G401 (cell line): ENCODE data around the gene OCRL. TPM values are rescaled to one million over a fixed set of nuclear protein-coding genes. Genes with fewer than 3 reads are reported as not detected.
"Not testable (repeated sequence)": the region's sequence is repeated elsewhere in the genome, so short reads cannot be mapped to it uniquely, and the experiment has no call there.

ENCODE experiments used
- DNase-seq: peaks from one replicate; pipeline ENCODE4 v3.0.0-alpha.2; 2015; ENCODE audit warnings: low spot score
- in situ Hi-C: cut with HindIII; loops from 2 replicates; pipeline ENCODE4 v1.10.0; 2016; ENCODE audit warnings: low sequenced_read_pairs, mixed read lengths
- total RNA-seq: library from RNA; depleted of rRNA; stranded (reverse); fragments of >200 nt; shearing (Covaris generic); gene quantifications from 2 replicates; pipeline ENCODE4 v1.2.3, GENCODE V29; 2014

The OCRL gene
- total RNA-seq, 1 experiment from 2014 or later = 35.0 TPM

GRCh38 chrX:129530410-129530809 is 9.6 kb upstream of the OCRL start:
- in situ Hi-C loops = no loop called here
- no peak for DNase-seq

DNA sequence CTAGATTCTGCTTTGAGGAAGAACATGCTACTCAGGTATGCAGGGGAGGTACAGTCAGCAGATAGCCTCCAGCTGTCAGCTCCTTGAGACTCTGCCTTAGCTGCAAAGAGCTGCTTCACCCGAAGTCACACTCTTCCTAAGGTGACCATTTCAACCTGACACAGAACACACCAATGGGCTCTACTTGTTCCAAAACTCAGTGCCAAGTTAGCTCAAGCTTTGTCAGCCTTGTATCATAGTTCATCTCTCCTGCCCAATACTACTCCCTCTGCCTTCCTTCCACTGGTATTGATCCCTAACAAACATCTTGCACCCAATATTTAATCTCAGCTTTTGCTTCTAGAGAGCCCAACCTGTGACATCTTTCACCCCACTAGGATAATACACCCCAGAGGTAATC is 8.9 kb upstream of the OCRL start:
- in situ Hi-C loops = no loop called here
- DNase-seq = no peak

DNA sequence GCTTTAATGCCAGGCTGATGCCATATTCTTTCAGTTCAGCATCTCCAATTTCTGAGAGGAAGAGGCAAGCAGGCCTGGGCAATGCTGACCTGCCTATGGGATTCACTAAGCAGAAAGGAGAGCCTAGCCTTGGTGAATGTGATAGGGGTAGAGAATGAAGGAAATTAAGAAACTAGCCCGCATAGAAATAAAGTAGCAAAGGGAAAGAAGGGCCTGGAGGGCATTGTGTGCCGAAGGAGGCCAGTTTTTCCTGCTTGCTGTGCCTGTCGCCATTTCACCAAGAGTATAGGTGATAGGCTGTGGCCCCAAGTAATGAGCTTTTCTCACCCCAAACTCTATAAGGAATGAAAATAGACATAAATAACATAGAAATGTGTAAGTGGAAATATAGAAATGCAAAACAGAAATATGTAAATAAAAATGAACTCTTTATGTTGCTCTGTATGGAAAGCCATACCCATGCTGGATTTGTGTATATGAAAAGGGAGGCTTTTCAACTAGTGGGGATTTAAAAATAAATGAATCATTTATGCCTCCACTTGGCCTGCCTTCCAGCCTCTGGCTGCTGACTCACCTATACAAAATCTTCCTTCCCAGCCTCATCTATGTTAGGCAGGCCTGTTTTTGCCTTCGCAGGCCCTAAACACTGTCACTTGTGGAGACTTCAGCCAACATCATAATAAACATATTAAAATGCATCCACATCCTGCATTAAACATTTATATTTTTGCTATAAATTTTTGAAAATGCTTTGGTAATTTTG is 5.1 kb upstream of the OCRL start:
- in situ Hi-C loops = no loop called here
- no peak for DNase-seq

DNA sequence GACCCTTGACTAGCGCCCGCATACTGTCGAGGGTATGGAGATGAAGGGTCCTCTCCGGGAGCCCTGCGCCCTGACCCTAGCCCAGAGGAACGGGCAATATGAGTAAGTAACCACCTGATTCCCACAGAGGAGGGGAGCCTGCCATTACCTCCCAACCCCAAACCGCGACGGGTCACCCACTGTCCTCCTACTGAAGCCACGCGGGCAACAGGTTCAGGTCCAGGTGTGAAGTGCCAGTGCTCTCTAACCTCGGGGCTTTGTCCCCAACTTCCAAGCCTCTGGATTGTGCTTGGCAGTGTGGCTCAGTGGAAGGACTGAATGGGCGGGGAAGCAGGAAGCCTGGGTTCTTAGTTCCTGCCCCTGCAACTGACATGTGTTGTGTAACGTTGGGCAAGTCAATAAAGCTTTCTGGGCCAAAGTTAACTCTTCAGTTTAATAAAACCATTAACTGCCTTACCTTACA is 694 bp downstream of the OCRL start:
- in situ Hi-C loops = no loop called here

GRCh38 chrX:129544780-129545179 is 4.7 kb downstream of the OCRL start:
- in situ Hi-C loops = no loop called here

More for the DNA sequence above, 694 bp downstream of the OCRL start:
- DNase-seq = no peak

DNA sequence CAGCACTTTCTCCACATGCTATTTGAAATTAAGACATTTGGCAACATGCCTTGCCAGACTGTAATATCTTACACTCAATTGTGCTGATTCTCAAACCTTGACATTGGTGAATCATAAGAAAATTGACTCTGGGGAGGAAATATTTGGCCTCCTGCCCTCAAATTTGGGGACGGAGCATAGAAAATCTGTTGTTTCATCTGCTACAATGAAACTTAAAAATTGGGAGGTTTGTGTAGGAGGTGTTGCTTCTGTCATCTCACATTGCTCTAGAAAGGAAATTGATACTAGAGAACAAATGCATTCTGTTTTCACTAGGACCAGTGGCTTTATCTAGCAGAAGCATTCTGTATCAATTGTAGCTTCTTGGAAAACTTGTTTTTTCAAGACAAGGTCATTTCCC is 5.3 kb downstream of the OCRL start:
- in situ Hi-C loops = no loop called here
- no peak for DNase-seq

More at GRCh38 chrX:129544780-129545179, 4.7 kb downstream of the OCRL start:
- no peak for DNase-seq

- no peak for DNase-seq
- in situ Hi-C loops = no loop called here
These were observed 9.1 kb downstream of the OCRL start for GRCh38 chrX:129549124-129549523.

- in situ Hi-C loops = no loop called here
- DNase-seq = no peak
These were observed 13.7 kb downstream of the OCRL start for GRCh38 chrX:129553619-129554288.

- in situ Hi-C loops, DNase-seq: not testable (repeated sequence)
These were observed 14.8 kb downstream of the OCRL start for GRCh38 chrX:129554816-129555215.

DNA sequence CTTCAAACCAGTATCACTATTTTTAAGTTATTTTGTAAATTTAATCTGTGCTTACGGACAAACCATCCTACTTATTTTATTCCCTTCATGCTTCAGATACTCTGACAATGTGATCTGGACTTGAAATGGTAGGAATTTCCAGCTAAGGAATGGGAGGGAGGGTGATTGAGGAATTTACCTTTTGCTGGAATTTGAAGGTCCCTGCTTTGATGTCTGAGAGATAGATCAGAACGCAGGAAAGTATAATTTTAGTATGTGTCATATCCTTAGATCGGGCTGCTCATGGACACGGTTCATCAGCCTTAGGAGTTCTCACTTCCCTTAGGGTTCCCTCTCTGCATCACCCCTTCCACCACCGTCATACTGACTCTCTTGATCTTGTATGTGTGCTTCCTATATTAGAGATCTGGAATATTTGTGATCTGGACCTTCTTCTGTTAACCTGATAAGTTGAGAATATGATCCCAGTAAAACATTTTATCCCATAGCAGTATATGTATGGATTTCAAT is 16.8 kb downstream of the OCRL start:
- in situ Hi-C loops = no loop called here
- no peak for DNase-seq

- in situ Hi-C loops = no loop called here
- no peak for DNase-seq
These were observed 17.9 kb downstream of the OCRL start for GRCh38 chrX:129557844-129558480.

GRCh38 chrX:129559783-129560182 is 19.7 kb downstream of the OCRL start:
- DNase-seq = no peak
- in situ Hi-C loops = no loop called here

GRCh38 chrX:129561453-129561852 is 21.4 kb downstream of the OCRL start:
- in situ Hi-C loops = no loop called here
- no peak for DNase-seq

DNA sequence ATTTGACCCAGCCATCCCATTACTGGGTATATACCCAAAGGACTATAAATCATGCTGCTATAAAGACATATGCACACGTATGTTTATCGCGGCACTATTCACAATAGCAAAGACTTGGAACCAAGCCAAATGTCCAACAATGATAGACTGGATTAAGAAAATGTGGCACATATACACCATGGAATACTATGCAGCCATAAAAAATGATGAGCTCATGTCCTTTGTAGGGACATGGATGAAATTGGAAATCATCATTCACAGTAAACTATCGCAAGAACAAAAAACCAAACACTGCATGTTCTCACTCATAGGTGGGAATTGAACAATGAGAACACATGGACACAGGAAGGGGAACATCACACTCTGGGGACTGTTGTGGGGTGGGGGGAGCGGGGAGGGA is 24.3 kb downstream of the OCRL start:
- DNase-seq, in situ Hi-C loops: not testable (repeated sequence)

- no peak for DNase-seq
- in situ Hi-C loops = no loop called here
These were observed 25.1 kb downstream of the OCRL start for GRCh38 chrX:129565046-129565650.

DNA sequence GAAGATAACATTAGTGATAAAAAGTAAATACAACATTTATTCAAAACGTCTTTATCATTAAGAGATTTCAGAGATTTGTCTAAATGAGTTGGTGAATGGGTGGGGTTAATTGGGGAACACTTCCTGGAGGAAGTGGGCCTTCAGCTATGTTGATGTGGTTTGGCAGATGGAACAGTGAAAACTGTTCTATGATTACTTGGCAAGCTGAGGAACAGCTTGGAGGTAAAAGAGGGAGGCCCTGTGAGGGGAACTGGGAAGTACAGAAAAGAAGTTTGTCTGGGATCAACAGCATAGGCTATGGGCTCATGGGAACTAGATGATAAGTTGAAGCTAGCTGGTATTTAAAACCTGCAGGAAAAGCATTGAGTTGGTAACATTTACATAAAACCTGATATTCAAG is 26.0 kb downstream of the OCRL start:
- no peak for DNase-seq
- in situ Hi-C loops = no loop called here

GRCh38 chrX:129568349-129568748 is 28.3 kb downstream of the OCRL start:
- in situ Hi-C loops = no loop called here
- no peak for DNase-seq

DNA sequence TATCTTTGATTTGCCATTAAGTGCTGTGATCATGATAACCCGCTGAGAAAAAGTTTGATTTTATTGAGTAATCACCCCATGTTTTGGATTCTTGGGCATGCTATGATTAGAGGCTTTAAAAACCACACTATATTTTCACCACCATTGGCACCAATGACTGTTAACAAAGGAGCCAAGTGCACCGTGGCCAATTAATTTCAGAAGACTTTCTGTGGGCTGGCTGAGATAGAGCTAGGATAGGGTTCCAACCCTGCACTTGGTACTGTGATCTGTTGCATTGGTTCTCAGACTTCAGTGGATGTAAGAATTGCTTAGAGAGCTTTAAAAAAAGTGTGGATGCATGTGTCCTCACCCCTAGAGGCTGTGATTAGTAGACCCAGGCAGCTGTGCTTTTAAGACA is 32.4 kb downstream of the OCRL start:
- DNase-seq = no peak
- in situ Hi-C loops = no loop called here

- DNase-seq, in situ Hi-C loops: not testable (repeated sequence)
These were observed 33.6 kb downstream of the OCRL start for GRCh38 chrX:129573652-129574051.

DNA sequence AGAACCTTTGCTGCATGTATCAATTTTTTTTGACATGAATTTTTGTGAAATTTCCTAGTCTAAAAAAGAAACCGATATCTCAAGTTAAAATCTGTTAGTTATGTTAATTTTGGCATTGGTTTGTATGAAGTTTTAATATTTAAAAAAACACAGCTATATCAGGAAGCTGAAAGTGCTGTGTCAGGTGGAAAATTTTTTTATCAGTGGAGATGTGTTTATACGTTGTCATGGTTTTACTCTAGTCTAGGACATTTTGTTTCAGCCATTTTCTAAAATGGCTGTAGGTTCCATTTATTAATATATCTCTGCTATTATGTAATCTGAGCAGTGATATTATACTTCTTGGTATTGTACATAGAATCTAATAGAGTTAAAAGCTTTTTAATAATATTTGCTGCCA is 34.2 kb downstream of the OCRL start:
- no peak for DNase-seq
- in situ Hi-C loops = no loop called here
